Activated B cell treated with CpG ODN at 0.5 μM for 24 hours (primary cell): ENCODE measurements around the gene EID2. TPM values are rescaled to one million over a fixed set of nuclear protein-coding genes. Genes with fewer than 3 reads are reported as not detected.

Source experiments
- ATAC-seq: fragments of 200-7000 bp; cut with Tn5 transposase; one replicate; pipeline ENCODE4 v1.10.0; 2021; ENCODE audit warnings: low read depth, mild to moderate bottlenecking, moderate library complexity
- CTCF ChIA-PET: fragments of 350-600 bp; sonication (Branson Sonifier 250); formaldehyde crosslinking; loops from one replicate; lab custom pipeline; 2021; ENCODE audit warnings: antibody characterized with exemption; lab: Charles Lee
- POLR2A ChIA-PET: fragments of 350-600 bp; sonication (Branson Sonifier 250); formaldehyde crosslinking; loops from one replicate; lab custom pipeline; 2021; ENCODE audit warnings: antibody characterized with exemption; lab: Charles Lee
- DNase-seq: peaks from one replicate; pipeline ENCODE4 v3.0.0; 2022
- H3K27ac Mint-ChIP-seq: one replicate; pipeline ENCODE4 v1.8.0; 2020; ENCODE audit warnings: mixed read lengths
- H3K27me3 Mint-ChIP-seq: one replicate; pipeline ENCODE4 v1.8.0; 2021; ENCODE audit warnings: mixed read lengths
- H3K36me3 Mint-ChIP-seq: one replicate; pipeline ENCODE4 v1.8.0; 2021; ENCODE audit warnings: low read depth, mixed read lengths
- H3K4me1 Mint-ChIP-seq: one replicate; pipeline ENCODE4 v1.8.0; 2021; ENCODE audit warnings: mixed read lengths
- H3K4me3 Mint-ChIP-seq: one replicate; pipeline ENCODE4 v1.8.0; 2020; ENCODE audit warnings: mild to moderate bottlenecking, mixed read lengths
- H3K9me3 Mint-ChIP-seq: one replicate; pipeline ENCODE4 v1.8.0; 2020; ENCODE audit warnings: mixed read lengths
- CTCF ChIP-seq: fragments of 200-600 bp; IDR thresholded peaks from one replicate; pipeline ENCODE4 v1.8.0; 2022; ENCODE audit warnings: antibody characterized with exemption, mild to moderate bottlenecking
- intact Hi-C: fragments of 100-400 bp; cut with micrococcal nuclease; formaldehyde crosslinking; loops from one replicate; pipeline ENCODE4 v1.15.1; 2024
- total RNA-seq: library from RNA; stranded (reverse); gene quantifications from 2 replicates; pipeline ENCODE4 v1.2.3, GENCODE V29; 2022

The EID2 gene
- total RNA-seq, 1 donor from 2014 or later, result 11.4 TPM

- peaks cover 40% of the 10 kb centered on the region for H3K4me1 Mint-ChIP-seq
- ATAC-seq (no peak), DNase-seq (no peak)
- POLR2A ChIA-PET, result interaction anchor here (0.5 to 1.5 kb wide), 5 partner anchors 11 to 141 kb away, joined by 3 to 6 read pairs (median 3); partner anchors contain the start of gene RPS16
- H3K4me3 Mint-ChIP-seq, result peak overlapping the region; percentile 88
- no peaks in the 10 kb centered on the region for H3K27me3 Mint-ChIP-seq
- peaks cover 4% of the 10 kb centered on the region for H3K36me3 Mint-ChIP-seq
- no peak for TF ChIP-seq CTCF
- CTCF ChIA-PET, result interaction anchor here (1.4 kb wide), 1 partner anchor 64 kb away, joined by 3 read pairs; no protein-coding TSS in a partner anchor
- H3K27ac Mint-ChIP-seq, result peak overlapping the region; percentile 77
- intact Hi-C loops, result no loop called here
- H3K9me3 Mint-ChIP-seq, result no peaks in the 10 kb centered on the region
Observed at GRCh38 chr19:39539165-39539517, 820 bp downstream of the EID2 start.

GRCh38 chr19:39533791-39534190 is 6.2 kb downstream of the EID2 start:
- Mint-ChIP-seq H3K4me3 (no peak overlapping the region), H3K27ac (no peak overlapping the region), H3K4me1 (peaks cover 31% of the 10 kb centered on the region), H3K27me3 (no peaks in the 10 kb centered on the region), H3K9me3 (no peaks in the 10 kb centered on the region), H3K36me3 (peaks cover 5% of the 10 kb centered on the region)
- no peak for TF ChIP-seq CTCF
- intact Hi-C loops, result loop anchor here (1.0 to 5.0 kb wide), 3 partner anchors 191 to 411 kb away; partner anchors contain the start of gene SAMD4B
- ChIA-PET POLR2A (interaction anchor here (1.9 kb wide), 1 partner anchor 89 kb away, joined by 5 read pairs; the partner anchor contains the start of gene SUPT5H), CTCF (interaction anchor here (1.3 to 3.8 kb wide), 6 partner anchors 59 to 411 kb away, joined by 3 to 20 read pairs (median 9); partner anchors contain the start of gene SUPT5H)
- DNase-seq, result no peak
- ATAC-seq, result no peak

- ATAC-seq (no peak), DNase-seq (no peak)
- Mint-ChIP-seq H3K9me3 (no peaks in the 10 kb centered on the region), H3K4me3 (peak overlapping the region; percentile 95), H3K27ac (no peak overlapping the region), H3K36me3 (peaks cover 8% of the 10 kb centered on the region), H3K4me1 (peaks cover 24% of the 10 kb centered on the region), H3K27me3 (no peaks in the 10 kb centered on the region)
- ChIA-PET CTCF (interaction anchor here (1.2 to 3.8 kb wide), 5 partner anchors 59 to 411 kb away, joined by 4 to 20 read pairs (median 12); no protein-coding TSS in a partner anchor), POLR2A (interaction anchor here (0.5 to 2.1 kb wide), 8 partner anchors 59 to 676 kb away, joined by 3 to 17 read pairs (median 4); partner anchors contain the start of genes PLEKHG2, RPS16 and SUPT5H)
- intact Hi-C loops, result loop anchor here (1.0 to 5.0 kb wide), 3 partner anchors 191 to 411 kb away; partner anchors contain the start of gene SAMD4B
- no peak for TF ChIP-seq CTCF
Observed at GRCh38 chr19:39533003-39533512, 6.9 kb downstream of the EID2 start.

GRCh38 chr19:39532233-39533002 is 7.5 kb downstream of the EID2 start, which contains the start of gene EID2B:
Gene EID2B (minus strand): TSS chr19:39532852. CDS start chr19:39532802, 50 bp downstream.
- CTCF ChIA-PET, result interaction anchor here (0.8 to 3.8 kb wide), 8 partner anchors 58 to 410 kb away, joined by 3 to 20 read pairs (median 5); partner anchors contain the start of gene RPS16
- no peaks in the 10 kb centered on the region for H3K9me3 Mint-ChIP-seq
- peak; percentile 96 for TF ChIP-seq CTCF
- H3K36me3 Mint-ChIP-seq, result peaks cover 10% of the 10 kb centered on the region
- peaks cover 18% of the 10 kb centered on the region for H3K4me1 Mint-ChIP-seq
- POLR2A ChIA-PET, result interaction anchor here (0.5 to 2.1 kb wide), 9 partner anchors 13 to 675 kb away, joined by 3 to 17 read pairs (median 4); partner anchors contain the start of genes PLEKHG2, RPS16 and SUPT5H
- DNase-seq (peak; percentile 88), ATAC-seq (peak; percentile 99)
- peak within 1 kb of the TSS; percentile 95 for H3K4me3 Mint-ChIP-seq
- no peaks in the 10 kb centered on the region for H3K27me3 Mint-ChIP-seq
- intact Hi-C loops, result loop anchor here (1.0 to 5.0 kb wide), 10 partner anchors 8 to 422 kb away; partner anchors contain the start of genes EID2, PLEKHG2 and SAMD4B
- H3K27ac Mint-ChIP-seq, result peak within 1 kb of the TSS; percentile 86
